NT2/D1 (cell line): ENCODE results near the gene CNGA4.

Experiments used
- SUZ12 ChIP-seq: IDR thresholded peaks from 2 replicates; pipeline ENCODE4 v1.6.1; 2011; ENCODE audit not compliant: insufficient read length, insufficient read depth; ENCODE audit errors: extremely low read depth
- YY1 ChIP-seq: IDR thresholded peaks from 2 replicates; pipeline ENCODE4 v1.6.1; 2011; ENCODE audit not compliant: insufficient read length, insufficient read depth
- ZNF274 ChIP-seq: IDR thresholded peaks from 2 replicates; pipeline ENCODE4 v1.6.1; 2011; ENCODE audit warnings: mild to moderate bottlenecking, low read depth, low read length

- no peak for TF ChIP-seq SUZ12
- TF ChIP-seq YY1: no peak
- no peak for TF ChIP-seq ZNF274
These were observed 1.1 kb upstream of the CNGA4 start for GRCh38 chr11:6237761-6238302.
